Hepatocyte (in vitro differentiated cells): ENCODE data around the gene C9.

Experiments used
- CTCF ChIP-seq: fragments of 200-600 bp; sonication (generic); IDR thresholded peaks from 2 replicates; pipeline ENCODE4 v1.5.1; 2016; ENCODE audit warnings: antibody characterized with exemption, mild to moderate bottlenecking; ENCODE audit not compliant: poor library complexity
- EZH2phosphoT487 ChIP-seq: fragments of 200-600 bp; sonication (generic); IDR thresholded peaks from one replicate; pipeline ENCODE4 v1.6.1; 2018; ENCODE audit warnings: antibody characterized with exemption, mild to moderate bottlenecking, low read depth, moderate library complexity; ENCODE audit not compliant: unreplicated experiment, severe bottlenecking

DNA sequence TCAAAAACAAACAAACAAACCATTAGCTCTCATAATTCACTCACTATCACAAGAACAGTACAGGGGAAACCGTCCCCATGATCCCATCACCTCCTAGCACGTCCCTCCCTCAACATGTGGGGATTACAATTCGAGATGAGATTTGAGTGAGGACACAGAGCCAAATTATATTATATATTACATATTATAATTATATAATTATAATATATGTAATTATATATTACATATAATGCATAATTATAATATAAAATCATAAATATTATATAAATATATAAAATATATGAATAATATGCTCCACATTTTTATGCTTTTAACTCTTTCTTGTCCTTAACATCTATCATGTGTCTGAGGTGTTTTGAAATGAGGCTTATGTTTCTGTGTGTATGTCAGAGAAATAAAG lies 3.4 kb upstream of the C9 start:
- TF ChIP-seq CTCF (no peak), EZH2phosphoT487 (no peak)
